Esophagus muscularis mucosa (tissue), 4 donors: ENCODE measurements around the gene UBP1. TPM values are rescaled to one million over a fixed set of nuclear protein-coding genes. Genes with fewer than 3 reads are reported as not detected.
"Not testable (repeated sequence)": the region's sequence is repeated elsewhere in the genome, so short reads cannot be mapped to it uniquely, and the experiment has no call there.

Source experiments
- DNase-seq: peaks from one replicate; pipeline ENCODE4 v3.0.0-alpha.2; 2017; ENCODE audit errors: extremely low spot score
- H3K27ac ChIP-seq, 4 donors: fragments of 200-600 bp; sonication (generic); replicated peaks in 1 of 4; 1 replicate in 3 of 4; 2 replicates in 1 of 4; pipeline ENCODE4 v1.5.1; 2016 to 2019; ENCODE audit warnings: mild to moderate bottlenecking in 1 of 4
- H3K27me3 ChIP-seq, 4 donors: fragments of 200-600 bp; sonication (generic); one replicate each; pipeline versions ENCODE4 v1.5.1 to v1.6.0; 2016 to 2019
- H3K36me3 ChIP-seq, 4 donors: fragments of 200-600 bp; sonication (generic); one replicate each; pipeline ENCODE4 v1.5.1; 2016 to 2019
- H3K4me1 ChIP-seq, 4 donors: fragments of 200-600 bp; sonication (generic); one replicate each; pipeline ENCODE4 v1.5.1; 2016 to 2019
- H3K4me3 ChIP-seq, 4 donors: fragments of 200-600 bp; sonication (generic); 1 replicate in 2 of 4; 2 replicates in 2 of 4; pipeline ENCODE4 v1.5.1; 2016 to 2019; ENCODE audit warnings: mild to moderate bottlenecking in 4 of 4, moderate library complexity in 1 of 4
- H3K9me3 ChIP-seq, 4 donors: fragments of 200-600 bp; sonication (generic); 1 replicate in 3 of 4; 2 replicates in 1 of 4; pipeline ENCODE4 v1.5.1; 2016 to 2019
- CTCF ChIP-seq, 3 experiments: fragments of 200-600 bp in 2 of 3; fragments of 450-650 bp in 1 of 3; sonication (generic) in 2 of 3; IDR thresholded peaks; one replicate each; pipeline ENCODE4 v1.5.1; 2017 to 2019; ENCODE audit warnings: antibody characterized with exemption in 3 of 3, mild to moderate bottlenecking in 2 of 3, moderate library complexity in 1 of 3
- EP300 ChIP-seq: sonication (generic); formaldehyde crosslinking; IDR thresholded peaks from one replicate; pipeline ENCODE4 v1.6.1; 2017; ENCODE audit warnings: antibody characterized with exemption
- POLR2A ChIP-seq: fragments of 450-650 bp; IDR thresholded peaks from one replicate; pipeline ENCODE4 v1.6.1; 2017; ENCODE audit warnings: antibody characterized with exemption, moderate library complexity, mild to moderate bottlenecking, low read depth
- POLR2AphosphoS5 ChIP-seq, 2 donors: sonication (generic); formaldehyde crosslinking; IDR thresholded peaks; one replicate each; pipeline ENCODE4 v1.6.1; 2017; ENCODE audit warnings: antibody characterized with exemption in 2 of 2
- WGBS: methylation state at CpG from one replicate; pipeline ENCODE4 v1.1.5; 2018; 5-methylcytosine and 5-hydroxymethylcytosine counted together
- intact Hi-C: fragments of 100-400 bp; cut with DNase I; formaldehyde crosslinking; loops from one replicate; pipeline ENCODE4 v1.15.1; 2023
- total RNA-seq, 4 donors: library from RNA; depleted of rRNA; stranded (reverse); fragments of >200 nt; gene quantifications; one replicate each; pipeline versions ENCODE4 v1.1.0 to v1.2.1, GENCODE V29; 2016

UBP1 gene
- total RNA-seq, 4 donors from 2014 or later, result 68.4 to 78.3 (median 76.9) TPM

- intact Hi-C loops, result no loop called here
- TF ChIP-seq POLR2A (no peak), POLR2AphosphoS5 (IDR thresholded peaks at IDR 0.05) (no peak), EP300 (no peak), CTCF (IDR thresholded peaks at IDR 0.05) (no peak)
- H3K4me3 ChIP-seq, result no peak overlapping the region
- no peak for DNase-seq
- H3K4me1 ChIP-seq, result peaks cover 16 to 37% (median 21%) of the 10 kb centered on the region in 4 donors
- no peaks in the 10 kb centered on the region for H3K9me3 ChIP-seq
- no peak overlapping the region for H3K27ac ChIP-seq
- H3K27me3 ChIP-seq, result no peaks in the 10 kb centered on the region
- WGBS, result 85% methylated on average over 10 of the region's 10 CpGs
- H3K36me3 ChIP-seq, result peaks cover 0 to 41% (median 17%) of the 10 kb centered on the region in 4 donors
Observed at GRCh38 chr3:33424606-33425452, 15.4 kb downstream of the UBP1 start.

DNA sequence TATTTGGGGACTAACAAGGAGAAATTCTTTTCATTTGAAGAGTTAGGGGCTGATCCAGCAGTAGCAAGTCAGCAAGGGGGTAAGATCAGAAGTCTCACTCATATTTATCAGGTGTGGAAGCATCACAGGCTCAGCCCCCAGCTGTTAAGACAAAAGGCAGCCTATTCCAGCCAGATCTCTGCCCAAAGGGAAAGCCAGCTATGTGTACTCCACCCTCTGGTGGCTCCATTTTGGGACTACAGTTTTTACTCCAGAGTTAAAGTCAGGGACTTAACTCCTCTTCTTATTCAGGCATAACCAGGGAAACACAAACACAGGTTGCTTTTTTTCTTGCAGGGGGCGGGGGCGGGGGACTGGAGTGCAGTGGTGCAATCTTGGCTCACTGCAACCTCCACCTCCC is 19.2 kb downstream of the UBP1 start:
- H3K27me3 ChIP-seq, result no peaks in the 10 kb centered on the region
- DNase-seq, result no peak
- no peaks in the 10 kb centered on the region for H3K9me3 ChIP-seq
- intact Hi-C loops, result no loop called here
- 100% methylated on average over 2 of the region's 2 CpGs for WGBS
- H3K36me3 ChIP-seq, result peaks cover 3 to 68% (median 24%) of the 10 kb centered on the region in 4 donors
- no peak overlapping the region for H3K4me3 ChIP-seq
- no peak overlapping the region for H3K27ac ChIP-seq
- peaks cover 0 to 12% (median 7%) of the 10 kb centered on the region in 4 donors for H3K4me1 ChIP-seq
- TF ChIP-seq CTCF (IDR thresholded peaks at IDR 0.05) (no peak), EP300 (no peak), POLR2A (no peak), POLR2AphosphoS5 (IDR thresholded peaks at IDR 0.05) (no peak)

- Histone ChIP-seq H3K4me3 (no peak overlapping the region), H3K27me3 (no peaks in the 10 kb centered on the region), H3K27ac (no peak overlapping the region), H3K36me3 (peaks cover 10 to 70% (median 28%) of the 10 kb centered on the region in 4 donors), H3K4me1 (peaks cover 0 to 5% (median 4%) of the 10 kb centered on the region in 4 donors), H3K9me3 (no peaks in the 10 kb centered on the region)
- intact Hi-C loops, result no loop called here
- no peak for TF ChIP-seq CTCF (IDR thresholded peaks at IDR 0.05)
- TF ChIP-seq POLR2AphosphoS5 (IDR thresholded peaks at IDR 0.05), result no peak
- no peak for TF ChIP-seq POLR2A
- no peak for TF ChIP-seq EP300
- DNase-seq, result no peak
- WGBS, result 78% methylated on average over 1 of the region's 1 CpG
Observed at GRCh38 chr3:33419948-33420347, 20.3 kb downstream of the UBP1 start.

GRCh38 chr3:33417066-33417673 is 23.0 kb downstream of the UBP1 start:
- H3K36me3 ChIP-seq, result peaks cover 10 to 66% (median 32%) of the 10 kb centered on the region in 4 donors
- WGBS, result 87% methylated on average over 3 of the region's 3 CpGs
- H3K27ac ChIP-seq, result no peak overlapping the region
- H3K27me3 ChIP-seq, result no peaks in the 10 kb centered on the region
- TF ChIP-seq POLR2AphosphoS5 (IDR thresholded peaks at IDR 0.05), result no peak
- no peak for TF ChIP-seq CTCF (IDR thresholded peaks at IDR 0.05)
- no peaks in the 10 kb centered on the region for H3K9me3 ChIP-seq
- no peaks in the 10 kb centered on the region for H3K4me1 ChIP-seq
- H3K4me3 ChIP-seq, result no peak overlapping the region
- no peak for DNase-seq
- intact Hi-C loops, result no loop called here

DNA sequence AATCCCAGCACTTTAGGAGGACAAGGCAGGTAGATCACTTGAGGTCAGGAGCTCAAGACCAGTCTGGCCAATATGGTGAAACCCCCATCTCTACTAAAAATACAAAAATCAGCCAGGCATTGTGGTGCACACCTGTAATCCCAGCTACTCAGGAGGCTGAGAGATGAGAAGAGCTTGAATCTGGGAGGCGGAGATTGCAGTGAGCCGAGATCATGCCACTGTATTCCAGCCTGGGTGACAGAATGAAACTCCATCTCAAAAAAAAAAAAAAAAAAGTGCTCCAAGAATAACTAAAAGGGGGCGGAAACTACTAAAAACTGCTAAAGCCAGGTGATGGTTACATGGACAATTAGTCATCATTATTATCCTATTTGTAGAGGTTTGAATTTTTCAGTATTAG is 29.4 kb downstream of the UBP1 start:
- H3K27me3 ChIP-seq, H3K27ac ChIP-seq, H3K9me3 ChIP-seq, H3K4me1 ChIP-seq, DNase-seq, H3K4me3 ChIP-seq, intact Hi-C loops: not testable (repeated sequence)
- WGBS, result 99% methylated on average over 3 of the region's 3 CpGs
- H3K36me3 ChIP-seq, result peaks cover 20 to 80% (median 67%) of the 10 kb centered on the region in 4 donors
